GM21360 (cell line): ENCODE results near the gene UNC50.
"Not testable (repeated sequence)": the region's sequence is repeated elsewhere in the genome, so short reads cannot be mapped to it uniquely, and the experiment has no call there.

Experiments used
- ATAC-seq: cut with Tn5 transposase; IDR thresholded peaks from one replicate; pipeline ENCODE4 v1.9.1; 2021; ENCODE audit warnings: mild to moderate bottlenecking, moderate library complexity; ENCODE audit not compliant: unreplicated experiment

UNC50 gene

DNA sequence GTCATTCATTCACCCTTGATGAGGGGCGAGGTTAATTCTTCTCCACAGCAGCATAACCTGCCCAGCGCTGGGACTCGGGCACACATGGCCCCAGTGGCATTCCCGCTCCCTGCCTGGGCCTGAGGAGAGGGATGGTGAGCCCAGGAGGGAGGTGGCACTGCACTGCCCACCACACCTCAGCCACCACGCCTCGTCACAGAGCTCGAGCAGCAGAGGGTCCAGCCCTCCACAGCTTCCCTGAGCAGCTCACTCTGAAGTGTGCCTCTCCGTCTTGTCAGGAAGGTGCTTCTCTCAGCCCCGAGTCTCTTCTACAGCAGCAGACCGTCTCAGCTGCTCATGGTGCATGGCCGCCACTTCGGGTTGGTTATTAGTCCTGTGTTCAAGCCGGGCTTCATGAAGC is 35.0 kb upstream of the UNC50 start:
- no peak for ATAC-seq

DNA sequence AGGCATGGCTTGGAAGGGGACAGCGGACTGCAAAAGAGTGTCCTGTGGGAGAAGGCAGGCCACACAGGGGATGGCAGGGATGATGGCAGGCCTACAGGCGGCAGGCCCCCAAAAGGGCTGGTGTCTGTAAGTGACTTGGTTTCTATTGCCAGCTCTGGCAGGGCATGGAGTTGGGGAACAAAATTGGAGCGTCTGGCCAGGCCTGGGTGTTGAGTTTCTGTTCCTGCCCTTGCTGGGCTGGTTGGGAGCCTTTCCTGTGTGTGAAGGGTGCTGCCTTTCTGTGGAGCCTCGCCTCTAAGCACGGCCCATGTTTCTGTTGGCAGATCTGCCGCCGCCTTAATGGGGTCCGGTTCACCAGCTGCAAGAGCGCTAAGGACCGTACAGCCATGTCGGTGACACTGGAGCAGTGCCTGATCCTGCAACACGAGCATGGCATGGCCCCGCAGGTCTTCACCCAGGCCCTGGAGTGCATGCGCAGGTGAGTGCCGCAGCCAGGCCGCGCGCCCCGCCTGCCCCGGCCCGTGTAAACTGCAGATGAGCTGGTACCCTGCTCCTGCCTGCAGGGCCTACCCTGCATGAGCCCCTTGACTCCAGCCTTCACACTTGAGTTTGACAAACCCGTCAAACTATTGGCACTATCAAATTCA is 31.6 kb upstream of the UNC50 start:
- no peak for ATAC-seq

DNA sequence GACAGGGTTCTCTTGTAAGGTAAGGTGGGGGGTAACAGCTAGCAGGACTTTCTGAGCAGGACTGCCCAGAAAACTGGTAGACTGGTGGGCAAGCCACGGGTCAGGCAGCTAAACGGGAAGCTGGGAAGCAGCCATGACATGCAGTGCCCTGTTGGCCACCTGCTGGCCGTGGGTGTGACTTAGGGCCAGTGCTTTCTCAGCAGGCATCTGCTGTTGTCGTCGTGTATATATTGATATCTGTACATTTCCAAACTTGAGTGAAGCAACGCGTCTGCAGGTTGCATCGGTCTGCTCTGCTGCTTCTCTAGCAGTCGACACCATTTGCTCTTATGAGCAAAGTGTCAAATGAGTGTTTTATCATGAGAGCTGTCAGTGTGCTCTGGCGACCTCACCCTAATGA is 31.1 kb upstream of the UNC50 start:
- ATAC-seq, result no peak

DNA sequence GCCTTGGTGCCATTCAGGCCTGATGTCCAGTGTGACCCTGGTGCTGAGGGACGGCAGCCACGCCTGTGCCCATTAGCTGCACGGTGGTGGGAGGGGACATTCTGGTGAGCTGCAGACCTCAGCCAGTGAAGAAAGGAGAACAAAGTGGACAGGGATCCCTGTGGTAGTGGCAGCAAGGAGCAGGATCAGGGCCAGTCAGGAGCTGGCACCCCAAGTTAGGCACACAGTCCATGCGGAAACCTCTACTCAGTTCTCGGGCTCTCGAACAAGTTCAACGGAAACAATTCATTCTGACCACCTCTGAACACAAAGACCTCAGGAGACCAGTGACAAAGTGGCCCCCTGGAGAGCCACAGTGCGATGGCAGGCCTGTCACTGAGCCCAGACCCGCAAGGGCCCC is 30.2 kb upstream of the UNC50 start:
- ATAC-seq, result no peak

DNA sequence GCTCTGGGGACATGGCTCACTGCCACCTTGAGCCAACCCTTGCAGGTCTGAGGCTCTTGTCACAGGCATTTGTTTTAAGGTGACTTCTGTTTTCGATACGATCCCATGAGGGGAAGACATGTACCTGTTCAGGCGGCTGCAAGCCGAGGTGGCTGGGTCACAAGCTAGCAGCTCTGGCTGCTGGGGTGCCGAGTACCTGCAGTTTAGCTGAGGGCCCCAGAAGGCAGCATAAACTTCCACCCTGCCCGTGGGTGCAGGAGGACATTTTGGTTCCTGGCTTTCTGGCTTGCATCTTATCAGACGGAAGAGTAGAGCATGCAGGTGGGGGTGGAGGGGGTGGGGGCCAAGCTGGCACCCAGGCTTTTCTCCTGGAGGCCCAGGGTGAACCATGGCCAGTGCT is 28.5 kb upstream of the UNC50 start:
- ATAC-seq, result no peak

DNA sequence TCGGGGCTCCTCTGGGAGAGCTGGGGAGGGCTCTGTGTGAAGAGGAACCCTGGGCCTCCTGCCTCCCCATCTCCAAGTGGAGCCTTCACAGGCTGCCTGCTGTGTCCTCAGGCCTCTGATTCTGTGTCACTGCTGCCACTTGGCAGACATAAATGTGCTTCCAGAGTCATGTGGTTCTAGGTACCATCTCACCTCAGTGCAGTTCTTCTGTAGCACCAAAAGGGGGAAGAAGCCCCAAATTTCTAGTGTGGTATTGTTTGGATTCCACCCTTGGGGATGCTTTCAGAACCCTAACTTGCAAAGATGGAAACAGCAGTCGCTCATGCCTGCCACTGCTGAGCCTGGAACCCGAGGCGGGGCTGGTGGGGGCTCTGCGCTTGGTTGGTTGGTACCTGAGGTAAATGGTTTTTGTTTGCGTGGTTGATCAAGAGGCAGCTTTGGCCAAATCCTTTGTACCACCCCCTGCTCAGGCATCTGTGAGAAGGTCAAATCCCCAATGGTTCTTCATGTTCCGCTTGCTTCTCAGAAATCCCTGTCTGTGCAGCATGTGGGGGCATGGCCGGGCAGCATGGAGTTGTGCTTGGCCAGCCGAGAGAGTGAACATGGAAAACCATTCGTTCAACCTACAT is 27.6 kb upstream of the UNC50 start:
- ATAC-seq, result no peak

DNA sequence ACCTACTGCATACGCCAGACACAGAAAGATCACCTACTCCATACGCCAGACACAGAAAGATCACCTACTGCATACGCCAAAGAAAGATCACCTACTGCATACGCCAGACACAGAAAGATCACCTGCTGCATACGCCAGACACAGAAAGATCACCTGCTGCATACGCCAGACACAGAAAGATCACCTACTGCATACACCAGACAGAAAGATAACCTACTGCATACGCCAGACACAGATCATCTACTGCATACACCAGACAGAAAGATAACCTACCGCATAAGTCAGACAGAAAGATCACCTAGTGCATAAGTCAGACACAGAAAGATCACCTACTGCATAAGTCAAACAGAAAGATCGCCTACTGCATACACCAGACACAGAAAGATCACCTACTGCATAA is 25.9 kb upstream of the UNC50 start:
- ATAC-seq, result no peak

DNA sequence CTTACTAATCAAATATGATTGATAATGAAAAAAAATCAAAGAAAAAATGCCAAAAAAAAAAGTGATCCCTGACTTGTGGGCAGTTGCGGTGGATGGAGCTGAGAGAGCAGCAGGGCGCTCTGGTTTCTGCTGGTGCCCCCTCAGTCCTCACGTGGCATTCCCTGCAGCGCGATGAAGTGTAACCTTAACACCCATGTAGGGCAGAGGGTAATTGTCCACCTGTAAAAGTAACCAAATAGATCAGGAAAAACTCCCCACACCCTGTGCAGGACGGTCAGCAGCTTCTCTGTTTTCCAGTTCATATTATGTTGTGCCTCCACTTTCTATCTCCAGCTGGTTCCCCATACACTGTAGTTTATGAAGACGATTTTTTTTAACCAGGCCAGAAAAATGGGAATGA is 25.1 kb upstream of the UNC50 start:
- no peak for ATAC-seq

DNA sequence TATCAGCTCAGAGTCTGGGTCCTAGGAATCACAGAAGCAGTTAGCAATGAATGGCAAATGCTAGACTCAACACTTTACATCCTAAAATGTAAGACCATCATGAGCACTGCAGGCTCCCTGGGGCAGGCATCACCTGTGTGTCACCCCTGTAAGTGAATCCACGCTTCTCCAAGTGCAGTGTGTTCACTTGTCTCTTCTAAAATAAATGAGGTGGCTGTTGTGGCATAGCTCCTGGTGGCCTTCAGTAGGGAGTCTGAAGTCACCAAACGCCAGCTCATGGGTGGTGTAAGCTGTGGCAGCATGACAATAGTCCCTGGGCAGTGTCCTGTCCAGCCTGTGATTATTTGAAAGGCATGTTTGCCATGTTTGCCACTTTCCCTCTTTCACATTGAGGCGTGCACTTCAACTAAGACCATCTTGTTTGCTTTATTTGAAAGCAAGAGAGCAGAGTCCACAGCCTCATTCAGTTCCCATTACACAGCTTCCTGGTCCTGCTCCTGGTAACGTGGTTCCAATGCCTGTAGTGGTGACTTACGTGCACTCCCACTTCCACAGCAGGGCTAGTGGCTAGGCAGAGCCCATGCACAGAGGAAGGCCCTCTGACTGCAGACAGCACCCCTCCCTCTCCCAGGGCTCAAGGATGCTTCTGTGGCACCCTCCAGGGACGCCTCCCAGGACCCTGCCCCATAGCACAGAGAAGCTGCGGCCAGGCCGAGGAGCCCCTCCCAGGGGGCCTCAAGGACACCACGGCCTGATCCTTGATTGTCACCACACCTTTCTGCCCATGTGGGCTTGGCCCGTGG is 24.4 kb upstream of the UNC50 start:
- ATAC-seq, result no peak

DNA sequence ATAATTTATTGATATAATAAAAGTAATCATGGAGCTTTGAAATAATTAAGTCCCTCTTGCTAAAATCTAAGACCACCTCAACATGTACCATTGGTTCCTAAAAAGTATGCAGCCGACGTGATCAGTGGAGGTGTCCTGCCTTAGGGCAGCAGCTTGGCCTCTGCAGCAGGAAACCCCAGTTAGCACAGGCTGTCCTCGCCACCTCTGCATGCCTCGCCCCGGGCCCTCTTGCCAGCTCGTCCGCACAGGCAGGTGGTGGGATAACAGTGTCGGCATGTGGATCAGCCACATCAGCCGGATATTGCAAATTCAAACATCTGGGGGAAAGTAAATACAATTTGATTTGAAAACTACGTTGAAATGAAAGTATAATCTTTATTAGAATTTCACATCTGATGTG is 23.0 kb upstream of the UNC50 start:
- ATAC-seq, result no peak

DNA sequence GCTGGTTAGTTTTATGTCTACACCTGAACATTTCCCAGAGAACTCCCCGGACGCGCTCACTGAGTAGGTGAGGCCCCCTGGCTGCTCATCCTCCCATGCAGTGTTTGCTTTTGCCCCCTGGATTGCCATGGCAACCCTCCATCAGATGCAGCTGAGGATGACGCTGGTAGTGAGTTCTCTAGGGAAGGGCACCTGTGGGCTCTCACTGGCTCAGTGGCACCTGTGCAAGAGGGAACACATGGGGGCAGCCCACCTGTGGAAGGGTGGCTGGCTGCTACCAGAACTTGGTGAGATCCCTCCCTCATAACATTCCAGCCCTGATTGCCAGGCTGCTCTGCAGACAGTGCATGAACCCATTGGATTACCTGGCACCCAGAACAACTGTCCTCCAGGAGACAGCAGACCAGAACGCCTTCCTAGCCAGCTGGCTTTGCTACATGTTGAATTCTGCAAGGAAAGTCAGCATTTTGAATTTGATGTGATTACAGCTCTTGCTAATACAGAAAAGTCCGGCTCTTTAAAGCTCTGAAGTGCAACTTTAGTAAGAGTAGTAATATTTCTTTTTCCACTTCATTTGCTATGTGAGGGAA is 21.7 kb upstream of the UNC50 start:
- ATAC-seq, result no peak

DNA sequence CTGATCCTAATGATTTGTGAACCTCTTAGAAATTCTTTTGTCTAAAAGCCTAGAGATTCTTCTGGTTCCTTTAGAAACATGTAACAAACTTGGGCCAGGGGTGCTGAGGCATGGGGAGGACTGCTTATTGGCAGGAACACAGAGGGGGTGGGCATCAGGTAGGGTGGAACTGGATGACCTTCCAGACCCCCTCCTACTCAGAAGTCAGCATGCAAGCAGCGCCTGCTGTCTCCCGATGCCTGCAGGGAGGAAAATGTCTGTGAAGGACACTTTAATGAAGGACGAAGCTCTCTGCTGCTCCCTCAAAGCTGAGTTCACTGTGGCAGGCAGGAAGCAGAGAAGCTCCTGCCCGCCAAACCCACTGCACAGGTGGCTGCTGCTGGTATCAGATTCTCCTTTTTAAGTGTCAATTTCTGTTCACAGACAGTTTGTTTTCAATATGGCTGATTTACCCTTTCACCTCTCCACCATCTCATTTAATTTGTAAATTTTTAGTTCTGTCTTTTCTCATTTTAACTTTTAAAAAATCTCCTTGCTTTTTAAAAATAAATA is 19.4 kb upstream of the UNC50 start:
- ATAC-seq, result no peak

DNA sequence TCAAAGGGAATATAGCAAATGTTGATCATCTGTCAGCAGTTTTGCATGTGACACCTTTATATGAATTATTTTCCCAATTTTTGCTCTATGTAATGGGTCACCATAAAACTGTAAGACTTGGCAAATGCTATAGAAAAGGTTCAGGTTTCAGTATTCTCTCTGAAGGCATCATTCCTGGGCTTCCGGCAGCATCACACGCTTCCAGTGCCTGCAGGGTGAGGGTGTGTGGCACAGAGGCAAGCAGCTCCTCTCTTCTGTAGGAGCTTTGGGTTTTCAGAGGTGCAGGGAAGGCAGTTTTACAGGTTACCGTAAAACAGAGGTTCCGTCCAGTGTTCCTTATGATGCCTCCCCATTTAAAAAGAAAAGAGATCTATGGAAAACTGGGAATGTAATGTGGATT is 18.9 kb upstream of the UNC50 start:
- ATAC-seq, result no peak

DNA sequence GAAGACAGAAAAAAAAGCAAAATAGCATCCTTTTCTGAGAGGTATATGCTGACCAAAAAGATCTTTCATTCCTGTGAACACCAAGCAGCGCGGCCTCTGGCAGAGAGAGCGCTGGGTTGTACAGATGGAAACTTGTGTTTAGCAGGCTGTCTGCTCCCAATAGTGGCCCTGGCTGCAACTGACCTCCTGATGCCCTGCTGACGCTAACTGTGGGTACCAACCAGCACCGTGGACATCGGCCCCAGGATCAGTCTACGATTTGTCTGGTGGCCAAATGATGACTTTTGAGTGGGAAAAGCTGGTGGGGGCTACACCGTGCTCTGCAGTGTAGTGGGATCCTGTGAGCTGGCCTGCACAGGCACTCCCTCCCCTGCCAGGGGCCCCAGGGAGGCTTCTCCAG is 15.8 kb upstream of the UNC50 start:
- ATAC-seq, result no peak

DNA sequence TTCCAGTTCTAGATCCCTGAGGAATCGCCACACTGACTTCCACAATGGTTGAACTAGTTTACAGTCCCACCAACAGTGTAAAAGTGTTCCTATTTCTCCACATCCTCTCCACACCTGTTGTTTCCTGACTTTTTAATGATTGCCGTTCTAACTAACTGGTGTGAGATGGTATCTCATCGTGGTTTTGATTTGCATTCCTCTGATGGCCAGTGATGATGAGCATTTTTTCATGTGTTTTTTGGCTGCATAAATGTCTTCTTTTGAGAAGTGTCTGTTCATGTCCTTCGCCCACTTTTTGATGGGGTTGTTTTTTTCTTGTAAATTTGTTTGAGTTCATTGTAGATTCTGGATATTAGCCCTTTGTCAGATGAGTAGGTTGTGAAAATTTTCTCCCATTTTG is 13.7 kb upstream of the UNC50 start:
- not testable (repeated sequence) for ATAC-seq

DNA sequence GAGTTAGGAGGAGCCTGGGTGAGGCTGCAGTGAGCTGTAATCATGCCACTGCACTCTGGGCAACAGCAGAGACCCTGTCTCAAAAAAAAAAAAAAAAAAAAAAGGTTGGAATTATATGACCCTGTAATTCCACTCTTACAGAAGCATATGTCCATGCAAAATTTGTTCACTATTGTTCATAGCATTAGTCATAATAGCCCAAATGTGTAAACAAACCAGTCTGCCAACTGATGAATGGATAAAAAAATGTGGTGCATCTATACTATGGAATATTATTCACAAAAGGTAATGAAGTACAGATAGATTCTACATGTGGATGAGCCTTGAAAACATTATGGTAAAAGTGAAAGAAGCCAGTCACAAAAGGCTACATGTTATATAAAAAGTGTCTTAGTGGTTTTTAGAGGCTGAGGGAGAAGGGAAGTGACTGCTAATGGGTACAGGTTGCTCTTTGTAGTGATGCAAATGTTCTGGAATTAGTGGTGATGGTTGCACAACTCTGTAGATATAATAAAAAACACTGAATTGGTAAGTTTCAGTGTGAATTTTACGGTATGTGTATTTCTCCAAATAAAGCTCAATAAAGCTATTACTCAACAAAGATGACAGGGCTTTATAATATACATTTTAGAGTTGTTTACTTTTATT is 9.5 kb upstream of the UNC50 start:
- no peak for ATAC-seq

DNA sequence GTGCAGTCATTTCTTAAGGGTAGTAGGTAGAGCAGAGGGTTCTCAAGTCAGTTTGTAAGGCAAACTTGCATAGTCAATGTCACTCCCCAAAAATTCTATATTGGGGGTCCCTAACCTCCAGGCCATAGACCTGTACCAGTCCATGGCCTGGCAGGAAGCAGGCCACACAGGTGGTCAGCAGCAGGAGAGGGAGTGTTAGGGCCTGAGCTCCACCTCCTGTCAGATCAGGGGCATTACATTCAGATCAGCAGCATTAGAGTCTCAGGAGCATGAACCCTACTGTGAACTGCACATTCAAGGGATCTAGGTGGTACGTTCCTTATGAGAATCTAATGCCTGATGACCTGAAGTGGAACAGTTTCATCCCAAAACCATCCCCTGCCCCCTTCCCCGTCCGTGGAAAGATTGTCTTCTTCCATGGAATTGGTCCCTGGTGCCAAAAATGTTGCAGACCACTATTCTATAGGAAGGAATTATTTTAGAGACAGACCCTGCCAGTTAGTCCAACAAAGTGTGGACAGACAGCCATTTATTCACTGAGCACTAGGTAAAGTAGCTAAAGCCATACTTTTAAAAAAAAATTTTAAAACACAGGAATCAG is 6.8 kb upstream of the UNC50 start:
- no peak for ATAC-seq

DNA sequence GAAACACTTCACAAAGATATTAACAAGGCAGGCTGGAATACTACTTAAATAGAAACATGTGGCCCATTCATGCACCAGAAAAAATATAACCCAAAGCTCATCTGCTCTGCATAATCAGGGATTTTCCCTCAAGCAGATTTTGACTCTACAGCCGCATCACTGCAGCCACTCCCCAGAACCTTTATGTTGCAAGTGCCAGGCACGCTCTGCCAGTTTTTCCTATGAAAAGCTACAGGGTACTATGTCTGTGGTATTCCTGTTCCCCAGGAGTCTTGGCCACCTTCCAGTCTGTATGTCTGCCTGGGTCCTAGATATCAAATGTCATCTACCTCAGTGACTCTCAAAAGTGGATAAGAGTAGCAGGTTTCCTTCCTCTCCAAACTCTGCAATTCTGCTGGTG is 3.8 kb upstream of the UNC50 start:
- no peak for ATAC-seq

DNA sequence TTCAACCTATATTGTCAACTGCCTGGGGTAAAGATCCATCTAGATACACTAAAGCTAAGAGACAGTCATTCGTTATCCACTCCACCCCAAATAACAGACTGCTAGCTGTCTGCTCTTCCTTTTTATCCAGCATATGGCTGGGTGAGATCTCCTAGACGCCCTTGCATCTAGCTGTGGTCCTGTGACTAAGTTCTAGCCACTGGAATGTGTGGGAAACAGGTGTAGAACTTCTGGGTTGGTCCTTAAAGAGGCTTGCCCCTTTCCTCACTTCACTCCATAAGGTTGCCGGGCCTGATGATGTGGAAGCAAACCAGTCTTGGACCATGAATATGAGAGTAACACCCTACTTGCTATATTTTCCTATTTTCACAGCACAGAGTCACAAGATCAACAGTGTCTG is 3.3 kb upstream of the UNC50 start:
- no peak for ATAC-seq

DNA sequence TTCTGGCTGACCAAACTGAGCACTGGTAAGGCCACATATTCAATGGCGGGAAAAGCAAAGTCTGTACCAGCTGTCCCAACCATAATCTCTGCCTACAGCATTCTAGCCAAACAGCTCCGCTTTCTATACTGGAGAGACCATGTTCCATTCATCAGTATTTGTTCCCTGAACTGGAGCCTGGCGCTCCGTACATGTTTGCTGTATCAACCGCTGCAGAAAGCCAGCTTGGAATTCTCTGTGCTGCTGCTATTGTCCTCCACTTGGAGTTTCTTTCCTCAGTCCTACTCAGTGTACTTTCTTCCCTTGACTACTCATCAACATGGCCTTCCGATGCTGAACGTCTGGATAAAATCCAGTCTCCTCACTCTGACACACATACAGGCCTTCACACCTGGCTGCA is 2.0 kb upstream of the UNC50 start:
- no peak for ATAC-seq

DNA sequence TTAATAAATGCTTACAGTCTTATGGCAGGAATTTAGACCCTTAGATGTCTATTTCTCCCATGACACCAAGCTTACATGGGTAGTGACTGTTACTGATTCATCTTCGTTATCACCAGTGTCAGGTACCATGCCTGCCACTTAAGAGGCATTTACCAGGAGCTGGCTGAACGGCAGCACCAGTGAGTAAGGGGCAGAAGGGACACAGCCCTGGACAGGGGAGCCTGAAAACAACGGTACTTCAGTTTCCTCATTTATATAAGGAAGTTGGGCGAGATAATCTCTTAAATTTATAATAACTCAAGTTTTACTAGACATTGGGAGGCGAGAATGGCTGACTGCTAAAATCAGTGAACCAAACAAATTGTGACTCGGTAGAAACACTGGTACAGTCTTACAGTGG is 1.3 kb upstream of the UNC50 start:
- ATAC-seq, result no peak
